Mucosa of rectum (tissue), 2 donors: ENCODE data around the gene KCNS1.

Experiments
- H3K27ac ChIP-seq, 2 donors: one replicate each; pipeline ENCODE4 v1.7.0; 2013; ENCODE audit warnings: inconsistent platforms in 2 of 2, low read depth in 2 of 2, low read length in 2 of 2
- H3K27me3 ChIP-seq, 2 donors: one replicate each; pipeline ENCODE4 v1.7.0; 2013; ENCODE audit warnings: low read length in 2 of 2; ENCODE audit not compliant: control insufficient read depth in 2 of 2, insufficient read depth in 2 of 2
- H3K36me3 ChIP-seq, 2 donors: one replicate each; pipeline ENCODE4 v1.7.0; 2013; ENCODE audit warnings: low read length in 2 of 2; ENCODE audit not compliant: control insufficient read depth in 2 of 2, insufficient read depth in 2 of 2
- H3K4me1 ChIP-seq, 2 donors: one replicate each; pipeline ENCODE4 v1.7.0; 2013; ENCODE audit warnings: low read length in 2 of 2, mild to moderate bottlenecking in 1 of 2; ENCODE audit not compliant: control insufficient read depth in 2 of 2, insufficient read depth in 2 of 2
- H3K4me3 ChIP-seq, 2 donors: one replicate each; pipeline ENCODE4 v1.7.0; 2013; ENCODE audit warnings: low read length in 2 of 2
- H3K9ac ChIP-seq, 2 donors: one replicate each; pipeline ENCODE4 v1.7.0; 2013; ENCODE audit warnings: low read length in 2 of 2, low read depth in 1 of 2, mild to moderate bottlenecking in 1 of 2
- H3K9me3 ChIP-seq, 2 donors: one replicate each; pipeline ENCODE4 v1.7.0; 2013; ENCODE audit warnings: low read length in 2 of 2; ENCODE audit not compliant: control insufficient read depth in 2 of 2
- donor health status: healthy.
- donor health status: Normal muscosa, but diverticular disease.

Gene KCNS1

DNA sequence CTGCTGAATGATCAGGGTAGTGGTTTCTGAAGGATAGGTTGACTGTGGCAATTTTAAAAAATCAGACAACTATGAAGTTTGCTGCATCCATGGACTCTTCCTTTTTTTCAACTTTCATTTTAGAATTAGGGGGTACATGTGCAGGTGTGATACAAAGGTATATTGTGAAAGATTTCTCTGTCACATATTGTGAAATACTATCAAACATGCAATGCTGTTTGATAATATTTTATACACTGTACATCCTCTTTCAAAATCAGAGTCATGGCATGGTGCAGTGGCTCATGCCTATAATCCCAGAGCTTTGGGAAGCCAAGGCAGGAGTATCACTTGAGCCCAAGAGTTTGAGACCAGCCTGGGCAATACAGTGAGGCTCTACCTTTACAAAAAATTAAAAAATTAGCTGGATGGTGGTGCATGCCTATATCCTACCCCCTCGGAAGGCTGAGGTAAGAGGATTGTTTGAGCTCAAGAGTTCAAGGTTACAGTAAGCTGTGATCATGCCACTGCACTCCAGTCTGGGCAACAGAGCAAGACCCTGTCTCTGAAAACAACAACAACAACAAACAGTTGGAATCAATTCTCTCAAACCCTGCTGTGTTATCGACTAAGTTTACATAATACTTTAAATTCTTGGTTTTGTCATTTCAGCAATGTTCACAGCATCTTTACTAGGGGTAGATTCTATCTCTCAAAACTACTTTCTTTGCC, 18.8 kb upstream of the KCNS1 start:
- no peaks in the 10 kb centered on the region for H3K9me3 ChIP-seq
- H3K27me3 ChIP-seq: no peaks in the 10 kb centered on the region
- no peaks in the 10 kb centered on the region for H3K4me1 ChIP-seq
- no peak overlapping the region for H3K9ac ChIP-seq
- no peak overlapping the region for H3K4me3 ChIP-seq
- H3K27ac ChIP-seq: no peak overlapping the region
- no peaks in the 10 kb centered on the region for H3K36me3 ChIP-seq

DNA sequence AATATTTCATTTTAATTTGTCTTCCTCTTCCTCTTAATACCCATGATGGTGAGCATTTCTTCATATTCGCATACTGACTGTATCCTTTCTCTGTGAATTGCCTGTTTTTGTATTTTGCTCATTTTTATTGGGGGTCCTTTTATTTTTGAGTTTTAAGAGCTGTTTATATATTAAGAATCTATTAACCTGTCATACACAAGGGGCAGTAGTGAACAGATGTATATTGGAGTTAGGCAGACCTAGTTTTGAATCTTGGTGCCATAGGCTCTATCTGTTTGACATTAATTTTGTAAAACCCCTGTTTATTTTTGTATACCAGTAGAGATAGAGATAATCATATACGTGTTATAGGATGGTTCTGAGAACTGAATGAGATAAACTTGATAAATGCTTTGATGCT, 17.1 kb upstream of the KCNS1 start:
- Histone ChIP-seq H3K9me3 (no peaks in the 10 kb centered on the region), H3K36me3 (no peaks in the 10 kb centered on the region), H3K27me3 (no peaks in the 10 kb centered on the region), H3K9ac (no peak overlapping the region), H3K4me1 (no peaks in the 10 kb centered on the region), H3K4me3 (no peak overlapping the region), H3K27ac (no peak overlapping the region)

DNA sequence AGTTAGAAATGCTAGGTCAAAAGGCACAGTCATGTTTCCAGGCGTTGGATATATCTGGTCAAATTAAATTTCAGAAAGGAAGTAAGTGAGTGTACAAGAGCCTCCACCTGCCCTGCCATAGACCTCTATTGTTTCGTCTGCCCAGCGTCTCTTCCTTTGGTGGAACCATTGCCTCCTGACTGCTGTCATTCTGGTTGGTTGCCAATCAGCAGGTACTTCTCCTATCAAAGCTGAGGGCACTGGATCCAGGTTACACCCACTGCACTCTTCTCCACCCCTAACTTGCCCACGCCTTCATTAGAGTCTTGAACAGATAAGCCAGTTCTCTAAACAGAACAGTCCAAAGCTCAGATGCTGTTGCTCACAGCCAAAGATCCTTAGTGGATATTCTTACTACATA, 16.7 kb upstream of the KCNS1 start:
- H3K36me3 ChIP-seq: no peaks in the 10 kb centered on the region
- no peak overlapping the region for H3K27ac ChIP-seq
- H3K9ac ChIP-seq: no peak overlapping the region
- no peaks in the 10 kb centered on the region for H3K4me1 ChIP-seq
- H3K9me3 ChIP-seq: no peaks in the 10 kb centered on the region
- no peaks in the 10 kb centered on the region for H3K27me3 ChIP-seq
- H3K4me3 ChIP-seq: no peak overlapping the region

- Histone ChIP-seq H3K4me1 (no peaks in the 10 kb centered on the region), H3K9ac (no peak overlapping the region), H3K9me3 (no peaks in the 10 kb centered on the region), H3K27me3 (no peaks in the 10 kb centered on the region), H3K4me3 (no peak overlapping the region), H3K27ac (no peak overlapping the region), H3K36me3 (no peaks in the 10 kb centered on the region)
These were observed 14.9 kb upstream of the KCNS1 start for GRCh38 chr20:45115829-45116228.

GRCh38 chr20:45115386-45115774, 14.5 kb upstream of the KCNS1 start:
- Histone ChIP-seq H3K9ac (no peak overlapping the region), H3K27me3 (no peaks in the 10 kb centered on the region), H3K9me3 (no peaks in the 10 kb centered on the region), H3K27ac (no peak overlapping the region), H3K36me3 (no peaks in the 10 kb centered on the region), H3K4me1 (no peaks in the 10 kb centered on the region), H3K4me3 (no peak overlapping the region)

DNA sequence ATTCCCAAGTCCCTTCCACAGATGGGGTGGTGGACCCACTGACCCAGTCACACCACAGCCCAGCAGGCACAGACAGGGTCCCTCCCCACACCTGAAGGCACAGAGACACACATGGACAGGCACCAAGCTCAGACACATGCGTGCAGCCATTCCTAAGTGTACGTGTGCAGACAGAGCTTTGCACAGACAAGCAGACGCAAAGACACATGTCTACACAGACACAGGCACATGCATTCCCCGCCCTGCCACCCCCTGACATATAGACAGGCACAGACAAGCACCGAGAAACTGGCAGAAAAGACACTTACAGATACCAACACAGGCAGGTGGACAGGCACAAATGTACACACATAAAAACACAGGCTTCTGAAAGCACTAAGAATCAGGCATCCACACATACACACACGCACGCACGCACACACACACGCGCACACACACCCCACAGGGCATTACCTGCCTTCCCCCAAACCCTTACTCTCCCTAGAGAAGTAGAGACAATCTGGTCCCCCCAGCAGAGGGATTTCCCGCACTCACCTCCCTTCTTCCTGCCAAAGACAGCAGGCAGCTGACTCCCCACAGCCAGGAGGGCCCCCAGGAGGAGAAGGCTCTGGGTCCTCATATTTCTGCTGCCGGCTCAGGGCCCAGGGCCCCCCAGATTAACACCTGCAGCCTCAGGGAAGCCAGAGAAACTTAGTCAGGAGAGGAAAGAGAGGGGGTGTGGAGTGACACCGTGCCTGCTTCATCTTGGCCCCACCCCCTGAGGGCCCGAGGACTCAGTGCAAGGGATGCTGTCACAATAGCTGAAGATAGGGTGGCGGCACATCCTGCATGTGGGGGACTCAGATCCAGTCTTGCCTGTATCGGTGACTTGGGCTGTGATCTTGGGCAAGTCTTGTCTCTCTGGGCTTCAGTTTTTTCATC, 13.8 kb upstream of the KCNS1 start, which contains the start of gene WFDC5:
WFDC5 (minus strand) TSS at position 710 of the 921 bp plus-strand sequence; CDS start at position 619, 91 bp downstream.
- Histone ChIP-seq H3K9me3 (no peaks in the 10 kb centered on the region), H3K27ac (no peak within 1 kb of the TSS), H3K27me3 (no peaks in the 10 kb centered on the region), H3K36me3 (no peaks in the 10 kb centered on the region), H3K4me3 (no peak within 1 kb of the TSS), H3K9ac (no peak within 1 kb of the TSS), H3K4me1 (no peaks in the 10 kb centered on the region)

GRCh38 chr20:45113865-45114264, 12.9 kb upstream of the KCNS1 start:
- Histone ChIP-seq H3K27me3 (no peaks in the 10 kb centered on the region), H3K27ac (no peak overlapping the region), H3K9me3 (no peaks in the 10 kb centered on the region), H3K4me1 (no peaks in the 10 kb centered on the region), H3K36me3 (no peaks in the 10 kb centered on the region), H3K4me3 (no peak overlapping the region), H3K9ac (no peak overlapping the region)

DNA sequence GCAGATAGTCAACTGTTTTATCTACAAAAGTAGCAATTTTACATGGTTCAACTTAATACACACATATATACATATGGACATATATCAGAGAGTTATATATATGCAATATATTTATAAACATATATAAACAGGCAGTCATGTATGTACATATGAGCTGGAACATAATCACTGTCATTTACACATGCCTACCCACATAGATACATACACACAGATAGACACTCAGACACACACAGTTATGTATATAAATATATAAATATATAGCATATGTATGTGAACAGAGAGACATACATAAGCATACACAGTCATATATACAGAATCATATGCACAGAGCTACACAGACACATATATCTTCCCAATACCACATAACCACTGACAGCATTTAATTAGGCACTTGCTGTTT, 11.8 kb upstream of the KCNS1 start:
- peaks cover 0 to 3% of the 10 kb centered on the region in 2 donors for H3K27me3 ChIP-seq
- no peaks in the 10 kb centered on the region for H3K36me3 ChIP-seq
- no peak overlapping the region for H3K9ac ChIP-seq
- H3K9me3 ChIP-seq: no peaks in the 10 kb centered on the region
- H3K27ac ChIP-seq: no peak overlapping the region
- H3K4me1 ChIP-seq: no peaks in the 10 kb centered on the region
- H3K4me3 ChIP-seq: no peak overlapping the region

GRCh38 chr20:45111799-45112471, 11.0 kb upstream of the KCNS1 start:
- no peak overlapping the region for H3K4me3 ChIP-seq
- no peak overlapping the region for H3K9ac ChIP-seq
- no peak overlapping the region for H3K27ac ChIP-seq
- no peaks in the 10 kb centered on the region for H3K36me3 ChIP-seq
- no peaks in the 10 kb centered on the region for H3K9me3 ChIP-seq
- no peaks in the 10 kb centered on the region for H3K4me1 ChIP-seq
- peaks cover 0 to 3% of the 10 kb centered on the region in 2 donors for H3K27me3 ChIP-seq

- peaks cover 0 to 3% of the 10 kb centered on the region in 2 donors for H3K27me3 ChIP-seq
- H3K4me3 ChIP-seq: no peak overlapping the region
- H3K27ac ChIP-seq: no peak overlapping the region
- H3K4me1 ChIP-seq: no peaks in the 10 kb centered on the region
- no peaks in the 10 kb centered on the region for H3K9me3 ChIP-seq
- no peaks in the 10 kb centered on the region for H3K36me3 ChIP-seq
- H3K9ac ChIP-seq: no peak overlapping the region
These were observed 10.4 kb upstream of the KCNS1 start for GRCh38 chr20:45111285-45111684.
